Measurements from ENCODE around the gene JAKMIP3.
"Not testable (repeated sequence)": the region's sequence is repeated elsewhere in the genome, so short reads cannot be mapped to it uniquely, and the experiment has no call there.

JAKMIP3 gene

DNA sequence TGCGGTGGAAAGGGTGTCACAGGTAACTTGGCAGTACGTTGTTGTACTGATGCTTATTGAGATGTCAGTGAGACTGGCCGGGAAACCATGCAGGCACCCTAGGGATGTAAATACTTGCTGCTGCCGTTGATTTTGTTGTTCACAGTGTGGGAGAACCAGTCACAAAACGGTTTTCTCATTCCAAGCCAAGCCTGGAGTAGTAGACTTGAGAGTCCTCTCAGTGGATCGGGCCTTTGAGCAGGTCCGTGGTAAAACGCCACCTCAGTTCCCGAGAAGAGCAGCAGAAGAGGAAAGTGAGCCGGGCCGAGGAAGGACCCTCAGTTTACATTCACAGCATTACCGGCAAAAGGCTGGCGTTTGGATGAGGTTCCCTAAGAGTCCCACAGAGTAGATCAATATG is 1.1 kb downstream of the JAKMIP3 start:
- DNase-seq, result no peak

DNA sequence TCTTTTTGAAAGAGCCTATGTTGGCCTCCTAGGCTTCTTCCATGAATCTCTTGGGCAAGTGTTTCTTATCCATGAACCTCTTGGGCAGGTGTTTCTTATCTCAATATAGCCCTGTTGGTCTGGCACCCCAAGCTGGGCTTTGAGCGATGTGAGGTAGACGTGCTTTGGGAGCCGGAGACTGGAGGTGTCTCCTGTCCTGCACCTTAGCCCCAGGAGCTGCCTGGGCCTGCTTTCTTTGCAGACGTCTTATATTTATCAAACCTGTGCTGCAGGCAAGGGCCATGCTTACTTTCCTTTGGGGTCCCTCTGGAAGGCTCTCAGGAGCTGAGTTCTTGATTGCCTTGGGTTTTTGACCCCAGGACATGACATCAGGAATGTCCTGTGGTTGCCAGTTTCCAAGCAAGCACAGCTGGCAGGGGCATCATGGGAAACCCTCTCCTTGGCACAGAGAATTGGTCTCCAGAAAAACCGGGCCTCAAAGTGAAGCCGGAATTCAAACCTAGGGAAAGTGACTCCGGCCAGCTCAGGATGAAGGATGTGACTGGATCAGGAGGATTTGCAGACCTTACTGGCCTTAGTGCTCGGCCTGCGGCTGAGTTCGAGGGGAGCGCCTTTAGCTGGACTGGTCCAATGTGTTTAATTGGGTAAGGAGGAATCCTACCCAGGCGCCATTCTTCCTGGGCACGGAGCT is 2.8 kb downstream of the JAKMIP3 start:
- DNase-seq, result no peak

DNA sequence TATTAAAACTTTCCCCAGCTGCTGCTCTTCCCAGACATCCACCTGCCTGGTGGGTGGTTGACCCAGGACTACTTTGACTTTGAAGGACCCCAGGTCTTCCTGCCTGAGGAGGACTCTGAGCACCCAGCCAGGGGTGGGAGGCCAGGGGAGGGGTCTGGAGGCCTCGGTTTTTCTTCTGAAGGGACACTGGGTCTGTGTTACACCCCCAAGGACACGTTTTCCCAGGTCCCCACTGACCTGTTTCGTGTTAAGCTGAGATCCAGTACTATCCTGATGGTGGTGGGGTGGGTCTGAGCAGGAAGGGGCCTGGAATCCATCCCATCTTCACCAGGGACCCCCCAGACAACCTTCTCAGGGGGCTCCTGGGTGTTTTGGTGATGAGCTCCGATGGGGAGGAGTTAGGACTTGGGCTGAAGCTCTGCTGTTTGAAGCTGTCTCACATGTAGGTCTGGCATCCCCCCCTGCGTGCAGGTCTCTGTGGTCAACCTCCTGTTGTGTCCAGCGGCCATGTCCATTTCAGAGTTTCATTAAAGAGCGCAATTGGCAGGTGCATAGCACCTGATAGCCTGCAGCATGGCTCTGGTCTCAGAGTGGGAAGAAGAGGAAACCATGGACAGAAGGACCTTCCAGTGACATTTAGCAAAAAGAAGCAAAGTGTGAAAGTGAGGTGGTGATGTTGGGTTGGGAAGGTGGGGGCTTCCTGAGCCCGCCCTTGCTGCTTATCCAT is 3.5 kb downstream of the JAKMIP3 start:
- DNase-seq, result no peak

- DNase-seq, result no peak
Measured at GRCh38 chr10:132069849-132070182, 4.1 kb downstream of the JAKMIP3 start.

GRCh38 chr10:132070724-132071123 is 5.0 kb downstream of the JAKMIP3 start:
- no peak for DNase-seq

DNA sequence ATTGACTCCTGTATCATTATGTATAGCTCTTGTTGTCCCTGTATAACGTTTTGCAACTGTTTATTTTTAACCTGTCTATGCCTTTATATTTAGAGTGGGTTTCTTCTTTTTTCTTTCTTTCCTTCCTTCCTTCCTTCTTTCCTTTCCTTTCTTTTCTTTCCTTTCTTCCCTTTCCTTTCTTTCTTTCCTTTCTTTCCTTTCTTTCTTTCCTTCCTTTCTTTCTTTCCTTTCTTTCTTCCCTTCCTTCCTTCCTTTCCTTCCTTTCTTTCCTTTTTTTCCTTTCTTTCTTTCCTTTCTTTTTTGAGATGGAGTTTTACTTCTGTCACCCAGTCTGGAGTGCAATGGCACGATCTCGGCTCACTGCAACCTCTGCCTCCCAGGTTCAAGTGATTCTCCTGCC is 5.9 kb downstream of the JAKMIP3 start:
- no peak for DNase-seq

DNA sequence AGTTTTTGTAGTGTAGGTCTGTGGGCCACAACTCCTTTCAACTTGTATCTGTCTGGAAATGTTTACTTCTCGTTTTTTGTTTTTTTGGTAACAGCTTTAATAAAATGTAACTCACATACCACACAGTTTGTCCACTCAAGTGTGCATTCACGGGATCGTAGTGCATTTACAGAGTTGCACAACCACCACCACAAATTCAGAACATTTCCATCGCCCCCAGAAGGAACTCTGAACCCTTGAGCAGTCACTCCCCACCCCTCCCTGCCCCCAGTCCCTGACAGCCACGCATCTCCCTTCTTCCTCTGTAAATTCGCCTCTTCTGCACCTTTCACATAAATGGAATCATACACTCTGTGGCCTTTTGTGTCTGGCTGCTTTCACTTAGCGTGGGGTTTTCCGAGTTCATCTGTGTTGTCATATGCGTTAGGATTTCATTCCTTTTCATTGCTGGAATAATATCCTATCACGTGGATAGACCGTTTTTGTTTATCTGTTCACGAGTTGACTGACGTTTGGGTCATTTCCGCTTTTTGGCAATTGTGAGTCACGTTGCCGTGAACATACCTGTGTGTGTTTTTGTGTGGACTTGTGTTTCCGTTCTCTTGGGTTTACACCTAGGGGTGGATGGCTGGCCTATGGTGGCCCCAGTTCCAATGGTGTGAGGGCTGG is 10.3 kb downstream of the JAKMIP3 start:
- DNase-seq, result no peak

GRCh38 chr10:132076578-132077081 is 10.9 kb downstream of the JAKMIP3 start:
- DNase-seq, result no peak

- no peak for DNase-seq
Measured at GRCh38 chr10:132077091-132077490, 11.3 kb downstream of the JAKMIP3 start.

DNA sequence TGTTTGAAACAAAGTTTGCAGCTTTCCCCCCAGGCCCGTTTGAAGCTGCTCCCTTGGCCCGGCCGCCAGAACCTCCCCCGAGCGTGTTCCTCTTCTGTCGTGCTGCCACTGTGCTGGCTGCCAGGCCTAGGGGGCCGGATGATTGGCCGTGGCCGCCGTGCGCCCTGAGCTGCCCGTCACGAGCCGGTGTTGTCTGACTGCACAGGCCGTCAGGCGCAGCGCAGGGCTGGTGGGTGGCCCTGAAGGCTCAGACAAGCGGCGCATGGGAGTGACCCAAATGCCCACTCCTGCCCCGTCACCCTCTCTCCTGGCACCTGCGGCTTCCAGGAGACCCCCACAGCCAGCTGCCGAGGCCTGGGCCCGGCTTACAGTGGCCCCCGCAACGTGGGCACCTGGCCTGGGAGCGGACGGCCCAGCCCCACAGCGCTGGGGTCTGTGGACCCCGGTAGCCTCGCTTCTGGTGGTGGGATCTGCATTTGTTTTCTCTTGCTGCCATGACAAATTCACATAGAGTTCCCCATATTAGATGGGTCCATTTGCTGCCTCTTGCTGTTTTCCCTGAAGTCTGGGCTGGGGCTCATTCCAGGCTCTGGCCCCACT is 13.1 kb downstream of the JAKMIP3 start:
- no peak for DNase-seq

GRCh38 chr10:132084384-132084783 is 18.6 kb downstream of the JAKMIP3 start:
- not testable (repeated sequence) for DNase-seq

DNA sequence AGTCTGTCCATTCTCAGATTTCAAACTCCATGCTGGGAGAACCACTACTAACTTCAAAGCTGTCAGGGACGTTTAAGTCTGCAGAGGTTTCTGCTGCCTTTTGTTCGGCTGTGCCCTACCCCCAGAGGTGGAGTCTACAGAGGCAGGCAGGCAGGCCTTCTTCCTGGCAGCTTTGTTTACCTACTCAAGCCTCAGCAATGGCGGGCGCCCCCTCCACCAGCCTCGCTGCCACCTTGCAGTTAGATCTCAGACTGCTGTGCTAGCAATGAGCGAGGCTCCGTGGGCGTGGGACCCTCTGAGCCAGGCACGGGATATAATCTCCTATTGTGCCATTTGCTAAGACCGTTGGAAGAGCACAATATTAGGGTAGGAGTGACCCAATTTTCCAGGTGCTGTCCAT is 27.5 kb downstream of the JAKMIP3 start:
- DNase-seq, result not testable (repeated sequence)

GRCh38 chr10:132094581-132095234 is 29.0 kb downstream of the JAKMIP3 start:
- DNase-seq, result peak; percentile 57

- no peak for DNase-seq
Measured at GRCh38 chr10:132095403-132096113, 29.8 kb downstream of the JAKMIP3 start.

DNA sequence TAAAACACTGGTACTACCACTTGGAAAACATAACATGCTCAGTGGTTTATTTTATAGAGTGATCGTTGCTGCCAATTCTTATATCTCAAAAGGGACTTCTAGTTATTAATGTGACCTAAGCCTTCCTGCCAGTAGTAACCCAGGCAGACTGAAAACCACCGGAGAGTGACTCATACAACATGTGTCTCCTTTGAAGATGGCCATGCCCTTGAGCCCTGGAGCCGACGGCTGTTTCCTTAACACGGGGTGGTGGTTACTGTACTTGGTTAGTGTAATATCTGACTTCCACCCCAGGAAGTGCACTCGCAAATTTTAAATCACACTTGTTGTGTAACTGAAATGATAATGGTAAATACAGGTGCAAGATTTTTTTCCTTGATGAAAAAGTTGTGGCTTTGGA is 30.5 kb downstream of the JAKMIP3 start:
- DNase-seq, result peak; percentile 54

DNA sequence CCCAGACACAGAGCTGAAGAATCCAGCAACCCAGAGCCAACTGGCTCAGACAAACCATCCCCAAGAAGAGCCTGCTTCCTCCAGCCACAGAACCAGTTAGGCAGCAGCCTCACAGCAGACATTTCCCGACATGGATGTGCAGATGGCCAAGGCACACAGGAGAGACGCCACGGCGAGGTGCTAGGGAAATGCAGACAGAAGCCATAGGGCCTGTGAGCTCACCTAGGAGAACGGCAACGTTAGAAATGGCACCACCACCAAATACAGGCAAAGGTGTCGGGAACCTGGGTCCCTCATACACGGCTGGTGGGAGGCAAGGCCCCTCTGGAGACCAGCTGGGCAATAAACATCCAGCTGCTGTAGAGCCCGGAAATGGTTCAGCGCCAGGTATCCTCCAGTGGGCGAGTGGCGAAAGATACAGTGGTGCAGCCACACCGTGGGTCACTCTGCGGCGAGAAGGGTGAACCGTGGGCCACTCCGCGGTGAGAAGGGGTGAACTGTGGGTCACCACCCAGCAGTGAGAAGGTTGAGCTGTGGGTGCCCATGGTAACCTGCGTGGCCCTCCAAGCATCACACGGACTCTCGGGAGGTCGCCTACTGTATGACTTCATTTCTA is 31.2 kb downstream of the JAKMIP3 start:
- no peak for DNase-seq

DNA sequence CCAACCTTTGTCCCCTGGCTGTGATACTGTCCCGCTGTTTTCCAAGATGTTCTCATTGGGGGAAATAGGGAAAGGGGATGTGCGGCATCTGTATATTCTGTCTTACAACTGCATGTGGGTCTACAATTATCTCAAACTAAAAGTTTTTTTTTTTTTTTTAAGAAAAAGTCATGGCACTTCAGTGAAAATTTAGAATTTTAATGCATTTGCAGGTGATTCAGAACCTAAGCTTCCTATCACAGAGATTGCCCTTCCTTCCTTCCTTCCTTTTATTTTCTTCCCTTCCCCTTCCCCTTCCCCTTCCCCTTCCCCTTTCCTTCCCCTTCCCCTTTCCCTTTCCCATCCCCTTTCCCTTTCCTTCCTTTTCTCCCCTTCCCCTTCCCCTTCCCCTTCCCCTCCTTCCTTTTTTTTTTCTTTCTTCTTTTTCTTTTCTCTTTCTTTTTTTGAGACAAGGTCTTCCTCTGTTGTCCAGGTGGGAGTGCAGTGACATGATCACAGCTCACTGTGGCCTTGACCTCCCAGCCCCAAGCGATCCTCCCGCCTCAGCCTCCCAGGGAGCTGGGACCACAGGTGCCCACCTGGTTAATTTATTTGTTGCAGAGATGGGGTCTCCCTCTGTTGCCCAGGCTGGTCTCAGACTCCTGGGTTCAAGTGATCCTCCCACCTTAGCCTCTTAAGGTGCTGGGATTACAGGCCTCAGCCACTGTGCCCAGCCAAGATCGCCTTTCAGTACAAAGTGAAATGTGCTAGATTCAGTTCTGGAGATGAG is 32.0 kb downstream of the JAKMIP3 start:
- DNase-seq, result no peak

GRCh38 chr10:132098539-132099388 is 33.0 kb downstream of the JAKMIP3 start:
- no peak for DNase-seq

GRCh38 chr10:132099389-132100090 is 33.8 kb downstream of the JAKMIP3 start:
- no peak for DNase-seq
